ENCODE measurements around the gene SEC61A1. TPM values are rescaled to one million over a fixed set of nuclear protein-coding genes. Genes with fewer than 3 reads are reported as not detected.

The SEC61A1 gene
- total RNA-seq, 2 experiments from 2014 or later = 107 to 116 TPM

- intact Hi-C loops (cut with micrococcal nuclease) = no loop called here
- peak; percentile 97 for ATAC-seq
- Mint-ChIP-seq H3K4me3 (peak overlapping the region; percentile 18), H3K9me3 (no peaks in the 10 kb centered on the region), H3K4me1 (ENCODE audit: low read depth) (peaks cover 44% of the 10 kb centered on the region), H3K27me3 (no peaks in the 10 kb centered on the region), H3K27ac (peak overlapping the region; percentile 97), H3K36me3 (ENCODE audit: low read depth) (peaks cover 66% of the 10 kb centered on the region)
- TF ChIP-seq CTCF (IDR thresholded peaks at IDR 0.05) = no peak
- peak; percentile 70 for DNase-seq
- ChIA-PET POLR2A (interaction anchor here (0.5 to 3.9 kb wide), 4 partner anchors 11 to 700 kb away, joined by 3 to 30 read pairs (median 3); partner anchors contain the start of genes RUVBL1 and TPRA1), CTCF (interaction anchor here (0.7 to 1.8 kb wide), 7 partner anchors 8 to 59 kb away, joined by 3 to 6 read pairs (median 4); no protein-coding TSS in a partner anchor)
These were observed 60.2 kb downstream of the SEC61A1 start for GRCh38 chr3:128112357-128112968.

- no peaks in the 10 kb centered on the region for H3K9me3 Mint-ChIP-seq
- DNase-seq = no peak
- peak overlapping the region; percentile 86 for H3K27ac Mint-ChIP-seq
- CTCF ChIA-PET = interaction anchor here (1.6 kb wide), 1 partner anchor 19 kb away, joined by 6 read pairs; no protein-coding TSS in a partner anchor
- no peak for ATAC-seq
- POLR2A ChIA-PET = interaction anchor here (0.9 to 3.9 kb wide), 2 partner anchors 9 to 38 kb away, joined by 3 to 30 read pairs; partner anchors contain the start of gene RUVBL1
- TF ChIP-seq CTCF (IDR thresholded peaks at IDR 0.05) = no peak
- no peaks in the 10 kb centered on the region for H3K27me3 Mint-ChIP-seq
- H3K4me3 Mint-ChIP-seq = peak overlapping the region; percentile 44
- peaks cover 71% of the 10 kb centered on the region for H3K36me3 Mint-ChIP-seq (ENCODE audit: low read depth)
- intact Hi-C loops (cut with micrococcal nuclease) = no loop called here
- peaks cover 56% of the 10 kb centered on the region for H3K4me1 Mint-ChIP-seq (ENCODE audit: low read depth)
These were observed 61.9 kb downstream of the SEC61A1 start for GRCh38 chr3:128113817-128114794.

Other genes starting within 250 kb of the SEC61A1 start
- gene MGLL, start 229.9 kb upstream of the SEC61A1 start, total RNA-seq = 1 to 10 TPM; 1.1 to 3.1 TPM
- not detected for gene KBTBD12, start 137.2 kb upstream of the SEC61A1 start, total RNA-seq
- gene RUVBL1, start 71.4 kb downstream of the SEC61A1 start, total RNA-seq = 10 to 100 TPM; 99.0 to 99.5 TPM
- gene EEFSEC, start 101.0 kb downstream of the SEC61A1 start, total RNA-seq = 10 to 100 TPM; 19.2 to 19.6 TPM